Neural progenitor cell (in vitro differentiated cells): ENCODE results near the gene COL6A5.
"Not testable (repeated sequence)": the region's sequence is repeated elsewhere in the genome, so short reads cannot be mapped to it uniquely, and the experiment has no call there.

Source experiments
- EZH2 ChIP-seq: fragments of 200-600 bp; sonication (generic); IDR thresholded peaks from 2 replicates; pipeline ENCODE4 v1.6.1; 2017; ENCODE audit warnings: antibody characterized with exemption, mild to moderate bottlenecking, moderate library complexity
- TF ChIP-seq, protein P1 (sequence below): fragments of 200-600 bp; sonication (generic); IDR thresholded peaks from 2 replicates; pipeline ENCODE4 v1.5.1; 2017; ENCODE audit warnings: antibody characterized with exemption, mild to moderate bottlenecking

DNA sequence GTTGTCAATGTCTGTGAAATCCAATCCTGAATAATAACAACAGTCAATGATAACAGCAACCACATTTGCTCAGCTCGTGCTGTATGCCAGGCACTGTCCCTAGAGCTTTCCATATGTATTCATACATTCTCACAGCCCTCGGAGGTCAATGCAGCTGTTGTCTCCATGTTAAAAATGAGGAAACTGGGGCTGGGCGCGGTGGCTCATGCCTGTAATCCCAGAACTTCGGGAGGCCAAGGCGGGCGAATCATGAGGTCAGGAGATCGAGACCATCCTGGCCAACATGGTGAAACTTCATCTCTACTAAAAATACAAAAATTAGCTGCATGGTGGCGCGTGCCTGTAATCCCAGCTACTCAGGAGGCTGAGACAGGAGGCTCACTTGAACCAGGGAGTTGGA is 86.6 kb downstream of the COL6A5 start:
- TF ChIP-seq, protein P1, sequence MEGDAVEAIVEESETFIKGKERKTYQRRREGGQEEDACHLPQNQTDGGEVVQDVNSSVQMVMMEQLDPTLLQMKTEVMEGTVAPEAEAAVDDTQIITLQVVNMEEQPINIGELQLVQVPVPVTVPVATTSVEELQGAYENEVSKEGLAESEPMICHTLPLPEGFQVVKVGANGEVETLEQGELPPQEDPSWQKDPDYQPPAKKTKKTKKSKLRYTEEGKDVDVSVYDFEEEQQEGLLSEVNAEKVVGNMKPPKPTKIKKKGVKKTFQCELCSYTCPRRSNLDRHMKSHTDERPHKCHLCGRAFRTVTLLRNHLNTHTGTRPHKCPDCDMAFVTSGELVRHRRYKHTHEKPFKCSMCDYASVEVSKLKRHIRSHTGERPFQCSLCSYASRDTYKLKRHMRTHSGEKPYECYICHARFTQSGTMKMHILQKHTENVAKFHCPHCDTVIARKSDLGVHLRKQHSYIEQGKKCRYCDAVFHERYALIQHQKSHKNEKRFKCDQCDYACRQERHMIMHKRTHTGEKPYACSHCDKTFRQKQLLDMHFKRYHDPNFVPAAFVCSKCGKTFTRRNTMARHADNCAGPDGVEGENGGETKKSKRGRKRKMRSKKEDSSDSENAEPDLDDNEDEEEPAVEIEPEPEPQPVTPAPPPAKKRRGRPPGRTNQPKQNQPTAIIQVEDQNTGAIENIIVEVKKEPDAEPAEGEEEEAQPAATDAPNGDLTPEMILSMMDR, result not testable (repeated sequence)
- TF ChIP-seq EZH2, result not testable (repeated sequence)
